ENCODE data around the gene SERPINA3. TPM values are rescaled to one million over a fixed set of nuclear protein-coding genes. Genes with fewer than 3 reads are reported as not detected.

Gene SERPINA3
- total and polyA plus RNA-seq, 2 donors (not counting 1 experiment from before 2014, with no cell fraction given): not detected

DNA sequence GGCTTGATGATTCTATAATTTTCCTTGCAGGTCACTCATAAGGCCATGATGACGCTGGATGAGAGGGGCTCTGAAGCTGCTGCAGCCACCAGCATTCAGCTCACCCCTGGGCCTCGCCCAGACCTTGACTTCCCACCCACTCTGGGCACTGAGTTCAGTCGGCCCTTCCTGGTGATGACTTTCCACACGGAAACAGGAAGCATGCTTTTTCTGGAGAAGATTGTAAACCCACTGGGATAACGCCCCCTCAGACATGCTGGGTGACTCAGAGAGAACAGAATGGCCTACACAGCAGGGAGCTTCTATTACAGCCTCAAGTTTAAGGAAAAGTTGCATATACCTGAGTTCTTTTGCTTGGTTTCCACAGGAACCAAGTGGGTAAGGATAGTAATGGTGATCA, 34.3 kb downstream of the SERPINA3 start:
- H3K4me1 ChIP-seq (ENCODE audit: control insufficient read depth in 2 of 2, insufficient read depth in 2 of 2, low read length in 2 of 2): no peaks in the 10 kb centered on the region
- H3K4me3 Mint-ChIP-seq: no peak overlapping the region
- POLR2A ChIA-PET: no interaction called here
- H2AFZ ChIP-seq (ENCODE audit: insufficient read depth, low read depth, low read length, poor library complexity, severe bottlenecking): no peak overlapping the region
- no peak overlapping the region for H3K27ac Mint-ChIP-seq
- CTCF ChIA-PET: no interaction called here
- no peak overlapping the region for H3K27ac ChIP-seq (ENCODE audit: low read length in 2 of 2)
- H3K36me3 ChIP-seq (replicated peaks in 1 of 2; ENCODE audit: control extremely low read depth in 1 of 2, control insufficient read depth in 1 of 2, extremely low read depth in 1 of 2, insufficient read depth in 2 of 2, low read length in 1 of 2): no peaks in the 10 kb centered on the region
- no peaks in the 10 kb centered on the region for H3K27me3 ChIP-seq (replicated peaks in 1 of 4; ENCODE audit: control extremely low read depth in 1 of 4, control insufficient read depth in 3 of 4, insufficient read depth in 4 of 4, low read length in 3 of 4)
- ATAC-seq (ENCODE audit: low read depth) (no peak), DNase-seq (no peak)
- H3K4me2 ChIP-seq (replicated peaks; ENCODE audit: low read depth, low read length, poor library complexity, severe bottlenecking): no peak overlapping the region
- peaks cover 0 to 40% (median 6%) of the 10 kb centered on the region in 3 donors for H3K9me3 ChIP-seq (ENCODE audit: control extremely low read depth in 1 of 3, control insufficient read depth in 2 of 3, insufficient read depth in 1 of 3, low read length in 2 of 3)
- H4K20me1 ChIP-seq (ENCODE audit: control insufficient read depth, insufficient read depth, low read length, poor library complexity, severe bottlenecking): no peaks in the 10 kb centered on the region
- H3K4me1 Mint-ChIP-seq: no peaks in the 10 kb centered on the region
- H3K79me2 ChIP-seq (ENCODE audit: control insufficient read depth, insufficient read depth, low read length): no peaks in the 10 kb centered on the region
- H3K9me3 Mint-ChIP-seq (ENCODE audit: insufficient read depth): peaks cover 2% of the 10 kb centered on the region
- no peak overlapping the region for H3K4me3 ChIP-seq (ENCODE audit: control extremely low read depth in 1 of 5, extremely low read depth in 1 of 5, insufficient read depth in 1 of 5, low read depth in 2 of 5, low read length in 4 of 5)
- no peak for TF ChIP-seq EZH2 (IDR thresholded peaks at IDR 0.05; ENCODE audit: borderline replicate concordance, insufficient read depth, low read depth, low read length, poor library complexity, severe bottlenecking)
- TF ChIP-seq, protein P1, sequence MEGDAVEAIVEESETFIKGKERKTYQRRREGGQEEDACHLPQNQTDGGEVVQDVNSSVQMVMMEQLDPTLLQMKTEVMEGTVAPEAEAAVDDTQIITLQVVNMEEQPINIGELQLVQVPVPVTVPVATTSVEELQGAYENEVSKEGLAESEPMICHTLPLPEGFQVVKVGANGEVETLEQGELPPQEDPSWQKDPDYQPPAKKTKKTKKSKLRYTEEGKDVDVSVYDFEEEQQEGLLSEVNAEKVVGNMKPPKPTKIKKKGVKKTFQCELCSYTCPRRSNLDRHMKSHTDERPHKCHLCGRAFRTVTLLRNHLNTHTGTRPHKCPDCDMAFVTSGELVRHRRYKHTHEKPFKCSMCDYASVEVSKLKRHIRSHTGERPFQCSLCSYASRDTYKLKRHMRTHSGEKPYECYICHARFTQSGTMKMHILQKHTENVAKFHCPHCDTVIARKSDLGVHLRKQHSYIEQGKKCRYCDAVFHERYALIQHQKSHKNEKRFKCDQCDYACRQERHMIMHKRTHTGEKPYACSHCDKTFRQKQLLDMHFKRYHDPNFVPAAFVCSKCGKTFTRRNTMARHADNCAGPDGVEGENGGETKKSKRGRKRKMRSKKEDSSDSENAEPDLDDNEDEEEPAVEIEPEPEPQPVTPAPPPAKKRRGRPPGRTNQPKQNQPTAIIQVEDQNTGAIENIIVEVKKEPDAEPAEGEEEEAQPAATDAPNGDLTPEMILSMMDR (IDR thresholded peaks at IDR 0.05): no peak
- intact Hi-C loops (cut with micrococcal nuclease): no loop called here
- WGBS (ENCODE audit: insufficient coverage): 58% methylated on average over 5 of the region's 5 CpGs
- no peak overlapping the region for H3K9ac ChIP-seq (ENCODE audit: low read length)
- H3K27me3 Mint-ChIP-seq: no peaks in the 10 kb centered on the region

DNA sequence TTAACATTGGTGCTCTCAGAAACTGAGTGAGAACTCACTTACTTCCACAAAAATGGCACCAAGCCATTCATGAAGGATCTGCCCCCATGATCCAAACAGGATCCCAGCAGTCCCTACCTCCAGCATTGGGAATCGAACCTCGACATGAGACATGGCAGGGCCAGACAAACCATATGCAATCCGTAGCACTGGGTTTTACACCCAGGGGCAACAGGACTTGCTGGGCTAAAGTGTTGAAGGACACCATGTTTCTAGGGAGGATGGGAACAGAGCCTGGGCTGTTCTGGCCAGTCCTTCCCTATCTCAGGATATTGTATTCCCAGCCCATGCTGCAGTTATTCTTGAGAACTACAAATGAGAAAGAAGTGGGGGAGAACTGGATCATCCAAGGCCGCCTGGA, 36.6 kb downstream of the SERPINA3 start:
- Histone ChIP-seq H3K4me1 (ENCODE audit: control insufficient read depth in 2 of 2, insufficient read depth in 2 of 2, low read length in 2 of 2) (no peaks in the 10 kb centered on the region), H3K79me2 (ENCODE audit: control insufficient read depth, insufficient read depth, low read length) (no peaks in the 10 kb centered on the region), H3K4me2 (replicated peaks; ENCODE audit: low read depth, low read length, poor library complexity, severe bottlenecking) (no peak overlapping the region), H3K27me3 (replicated peaks in 1 of 4; ENCODE audit: control extremely low read depth in 1 of 4, control insufficient read depth in 3 of 4, insufficient read depth in 4 of 4, low read length in 3 of 4) (no peaks in the 10 kb centered on the region), H3K9ac (ENCODE audit: low read length) (no peak overlapping the region), H2AFZ (ENCODE audit: insufficient read depth, low read depth, low read length, poor library complexity, severe bottlenecking) (no peak overlapping the region), H3K4me3 (ENCODE audit: control extremely low read depth in 1 of 5, extremely low read depth in 1 of 5, insufficient read depth in 1 of 5, low read depth in 2 of 5, low read length in 4 of 5) (no peak overlapping the region), H3K9me3 (ENCODE audit: control extremely low read depth in 1 of 3, control insufficient read depth in 2 of 3, insufficient read depth in 1 of 3, low read length in 2 of 3) (peaks cover 0 to 31% (median 6%) of the 10 kb centered on the region in 3 donors), H3K27ac (ENCODE audit: low read length in 2 of 2) (no peak overlapping the region), H3K36me3 (replicated peaks in 1 of 2; ENCODE audit: control extremely low read depth in 1 of 2, control insufficient read depth in 1 of 2, extremely low read depth in 1 of 2, insufficient read depth in 2 of 2, low read length in 1 of 2) (no peaks in the 10 kb centered on the region), H4K20me1 (ENCODE audit: control insufficient read depth, insufficient read depth, low read length, poor library complexity, severe bottlenecking) (no peaks in the 10 kb centered on the region)
- Mint-ChIP-seq H3K4me3 (no peak overlapping the region), H3K27me3 (no peaks in the 10 kb centered on the region), H3K4me1 (no peaks in the 10 kb centered on the region), H3K27ac (no peak overlapping the region), H3K9me3 (ENCODE audit: insufficient read depth) (peaks cover 2% of the 10 kb centered on the region)
- TF ChIP-seq EZH2 (IDR thresholded peaks at IDR 0.05; ENCODE audit: borderline replicate concordance, insufficient read depth, low read depth, low read length, poor library complexity, severe bottlenecking): no peak
- TF ChIP-seq, protein P1 (IDR thresholded peaks at IDR 0.05): no peak
- CTCF ChIA-PET: no interaction called here
- DNase-seq (no peak), ATAC-seq (ENCODE audit: low read depth) (no peak)
- POLR2A ChIA-PET: no interaction called here
- WGBS (ENCODE audit: insufficient coverage): 82% methylated on average over 3 of the region's 4 CpGs
- intact Hi-C loops (cut with micrococcal nuclease): no loop called here
